ENCODE measurements around the gene CRX. TPM values are rescaled to one million over a fixed set of nuclear protein-coding genes. Genes with fewer than 3 reads are reported as not detected.
"Not testable (repeated sequence)": the region's sequence is repeated elsewhere in the genome, so short reads cannot be mapped to it uniquely, and the experiment has no call there.

The CRX gene
- total and polyA plus RNA-seq, 2 experiments from 2014 or later = 0.04 to 0.15 TPM

- Histone ChIP-seq H3K9me3 (ENCODE audit: low read depth) (no peaks in the 10 kb centered on the region), H3K4me1 (ENCODE audit: low read depth) (no peaks in the 10 kb centered on the region), H3K4me3 (no peak overlapping the region), H3K27me3 (no peaks in the 10 kb centered on the region), H3K27ac (no peak overlapping the region), H3K36me3 (no peaks in the 10 kb centered on the region)
- no peak for TF ChIP-seq CTCF (IDR thresholded peaks at IDR 0.05; ENCODE audit: low read depth, low read length)
- DNase-seq (ENCODE audit: low read depth in 1 of 2, low spot score in 1 of 2) = no peak
These were observed 22.9 kb upstream of the CRX start for GRCh38 chr19:47798904-47799266.

GRCh38 chr19:47801270-47801669, 20.5 kb upstream of the CRX start:
- Histone ChIP-seq H3K9me3 (ENCODE audit: low read depth) (no peaks in the 10 kb centered on the region), H3K4me1 (ENCODE audit: low read depth) (no peaks in the 10 kb centered on the region), H3K27me3 (no peaks in the 10 kb centered on the region), H3K36me3 (no peaks in the 10 kb centered on the region), H3K4me3 (no peak overlapping the region), H3K27ac (no peak overlapping the region)
- TF ChIP-seq CTCF (IDR thresholded peaks at IDR 0.05; ENCODE audit: low read depth, low read length) = no peak
- no peak for DNase-seq (ENCODE audit: low read depth in 1 of 2, low spot score in 1 of 2)

- no peak overlapping the region for H3K27ac ChIP-seq
- no peaks in the 10 kb centered on the region for H3K9me3 ChIP-seq (ENCODE audit: low read depth)
- H3K4me3 ChIP-seq = no peak overlapping the region
- TF ChIP-seq CTCF (IDR thresholded peaks at IDR 0.05; ENCODE audit: low read depth, low read length) = no peak
- no peaks in the 10 kb centered on the region for H3K36me3 ChIP-seq
- no peak for DNase-seq (ENCODE audit: low read depth in 1 of 2, low spot score in 1 of 2)
- H3K27me3 ChIP-seq = no peaks in the 10 kb centered on the region
- H3K4me1 ChIP-seq (ENCODE audit: low read depth) = no peaks in the 10 kb centered on the region
These were observed 19.2 kb upstream of the CRX start for GRCh38 chr19:47802521-47803043.

- H3K27ac ChIP-seq; H3K36me3 ChIP-seq; H3K4me3 ChIP-seq; DNase-seq (ENCODE audit: low read depth in 1 of 2, low spot score in 1 of 2); H3K27me3 ChIP-seq; H3K4me1 ChIP-seq (ENCODE audit: low read depth); H3K9me3 ChIP-seq (ENCODE audit: low read depth): not testable (repeated sequence)
These were observed 18.6 kb upstream of the CRX start for GRCh38 chr19:47803148-47803547.

- H3K4me1 ChIP-seq (ENCODE audit: low read depth); H3K36me3 ChIP-seq; H3K27ac ChIP-seq; H3K4me3 ChIP-seq; H3K27me3 ChIP-seq; H3K9me3 ChIP-seq (ENCODE audit: low read depth); DNase-seq (ENCODE audit: low read depth in 1 of 2, low spot score in 1 of 2): not testable (repeated sequence)
These were observed 18.1 kb upstream of the CRX start for GRCh38 chr19:47803671-47804070.

GRCh38 chr19:47804451-47804850, 17.3 kb upstream of the CRX start, which contains the start of gene TPRX1:
Gene TPRX1 (minus strand): TSS chr19:47804551. CDS start chr19:47804539, 12 bp downstream.
- not testable (repeated sequence) for H3K4me3 ChIP-seq; H3K9me3 ChIP-seq (ENCODE audit: low read depth); H3K4me1 ChIP-seq (ENCODE audit: low read depth); H3K27ac ChIP-seq; H3K36me3 ChIP-seq; H3K27me3 ChIP-seq; DNase-seq (ENCODE audit: low read depth in 1 of 2, low spot score in 1 of 2)

GRCh38 chr19:47805313-47805712, 16.4 kb upstream of the CRX start:
- no peak for DNase-seq (ENCODE audit: low read depth in 1 of 2, low spot score in 1 of 2)
- no peaks in the 10 kb centered on the region for H3K4me1 ChIP-seq (ENCODE audit: low read depth)
- no peak for TF ChIP-seq CTCF (IDR thresholded peaks at IDR 0.05; ENCODE audit: low read depth, low read length)
- H3K9me3 ChIP-seq (ENCODE audit: low read depth) = no peaks in the 10 kb centered on the region
- no peaks in the 10 kb centered on the region for H3K27me3 ChIP-seq
- H3K4me3 ChIP-seq = no peak overlapping the region
- no peak overlapping the region for H3K27ac ChIP-seq
- H3K36me3 ChIP-seq = no peaks in the 10 kb centered on the region
